Epithelial cell of esophagus (primary cell): ENCODE measurements around the gene BCL11B.

Experiments
- DNase-seq: peaks from one replicate; pipeline ENCODE4 v3.0.0; 2010; ENCODE audit warnings: low read depth
- H3K4me3 ChIP-seq: 2 replicates; pipeline ENCODE4 v1.5.1; 2011; ENCODE audit warnings: mild to moderate bottlenecking, low read length, control low read depth
- TF ChIP-seq, protein P1 (sequence below): IDR thresholded peaks from 2 replicates; pipeline ENCODE4 v1.5.1; 2011; ENCODE audit warnings: low read depth, mild to moderate bottlenecking, low read length, control low read depth, inconsistent platforms; ENCODE audit not compliant: insufficient read depth; ENCODE audit errors: missing control alignments

BCL11B gene

DNA sequence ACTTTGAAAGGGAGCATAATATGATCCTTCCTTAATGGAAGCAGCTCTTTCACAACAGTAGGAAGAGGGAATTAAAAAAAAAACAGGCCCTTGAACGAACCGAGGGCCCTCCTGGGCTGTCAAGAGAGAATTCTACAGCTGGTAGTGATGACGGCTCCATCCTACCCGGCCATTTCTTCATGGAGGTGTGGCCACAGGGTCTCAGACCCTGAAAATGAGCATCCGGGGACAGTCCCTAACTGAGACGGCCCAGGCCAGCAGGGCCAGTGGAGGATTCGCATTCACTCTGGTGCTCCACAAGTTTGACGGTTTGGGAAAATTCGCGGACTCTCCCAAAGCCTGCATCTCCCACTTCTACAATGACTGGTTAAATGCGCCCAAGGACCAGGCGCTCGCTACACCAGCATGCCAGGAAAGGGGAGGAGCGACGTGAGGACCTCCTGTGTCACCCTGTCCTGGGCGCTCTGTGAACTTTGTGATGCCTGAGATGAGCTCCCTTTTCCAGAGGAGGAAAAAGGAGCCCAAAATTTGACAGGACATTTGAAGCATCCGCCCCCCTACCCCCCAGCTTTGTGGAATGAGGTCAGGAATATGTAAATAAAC lies 66.8 kb downstream of the BCL11B start:
- H3K4me3 ChIP-seq, result no peak overlapping the region
- no peak for DNase-seq
- TF ChIP-seq, protein P1, sequence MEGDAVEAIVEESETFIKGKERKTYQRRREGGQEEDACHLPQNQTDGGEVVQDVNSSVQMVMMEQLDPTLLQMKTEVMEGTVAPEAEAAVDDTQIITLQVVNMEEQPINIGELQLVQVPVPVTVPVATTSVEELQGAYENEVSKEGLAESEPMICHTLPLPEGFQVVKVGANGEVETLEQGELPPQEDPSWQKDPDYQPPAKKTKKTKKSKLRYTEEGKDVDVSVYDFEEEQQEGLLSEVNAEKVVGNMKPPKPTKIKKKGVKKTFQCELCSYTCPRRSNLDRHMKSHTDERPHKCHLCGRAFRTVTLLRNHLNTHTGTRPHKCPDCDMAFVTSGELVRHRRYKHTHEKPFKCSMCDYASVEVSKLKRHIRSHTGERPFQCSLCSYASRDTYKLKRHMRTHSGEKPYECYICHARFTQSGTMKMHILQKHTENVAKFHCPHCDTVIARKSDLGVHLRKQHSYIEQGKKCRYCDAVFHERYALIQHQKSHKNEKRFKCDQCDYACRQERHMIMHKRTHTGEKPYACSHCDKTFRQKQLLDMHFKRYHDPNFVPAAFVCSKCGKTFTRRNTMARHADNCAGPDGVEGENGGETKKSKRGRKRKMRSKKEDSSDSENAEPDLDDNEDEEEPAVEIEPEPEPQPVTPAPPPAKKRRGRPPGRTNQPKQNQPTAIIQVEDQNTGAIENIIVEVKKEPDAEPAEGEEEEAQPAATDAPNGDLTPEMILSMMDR, result no peak

DNA sequence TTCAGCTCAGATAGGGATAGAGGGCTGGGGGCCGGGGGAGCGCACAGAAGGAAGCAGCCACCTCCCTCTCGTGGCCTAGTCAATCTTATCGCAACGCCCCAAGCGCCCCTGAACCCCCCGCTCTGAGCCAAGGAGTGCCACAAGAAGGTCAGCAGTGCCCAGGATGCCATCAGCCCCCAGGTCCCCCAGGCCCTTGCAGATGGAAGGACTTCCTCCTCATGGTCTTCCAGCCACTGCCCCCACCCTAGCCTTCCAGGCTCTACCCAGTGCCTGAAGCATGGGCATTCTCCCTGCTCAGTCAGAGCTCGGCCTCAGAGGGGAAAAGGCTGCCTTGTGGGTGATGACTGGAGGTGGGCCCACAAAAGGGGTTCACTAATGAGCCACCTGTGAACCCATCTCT lies 68.2 kb downstream of the BCL11B start:
- TF ChIP-seq, protein P1, result no peak
- DNase-seq, result no peak
- no peak overlapping the region for H3K4me3 ChIP-seq

DNA sequence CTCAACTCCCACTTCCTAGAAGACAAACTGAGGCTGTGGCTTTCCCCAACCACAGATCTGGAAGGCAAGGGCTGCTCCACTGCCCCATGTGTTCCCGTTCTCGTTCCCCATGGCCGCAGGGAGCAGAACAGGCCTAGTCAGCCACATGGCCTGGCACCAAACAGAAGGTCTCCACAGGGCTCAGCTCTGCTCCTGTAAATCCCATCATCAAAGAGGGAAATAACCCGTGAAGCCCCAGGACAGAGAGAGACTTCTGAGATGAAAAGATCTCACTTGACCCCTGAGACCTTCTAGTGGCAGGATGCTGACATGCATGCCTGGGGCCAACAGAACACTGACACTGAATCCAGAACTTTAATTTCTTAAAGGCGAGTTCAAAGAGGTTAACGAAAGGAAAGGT lies 68.9 kb downstream of the BCL11B start:
- TF ChIP-seq, protein P1, result no peak
- DNase-seq, result no peak
- no peak overlapping the region for H3K4me3 ChIP-seq

DNA sequence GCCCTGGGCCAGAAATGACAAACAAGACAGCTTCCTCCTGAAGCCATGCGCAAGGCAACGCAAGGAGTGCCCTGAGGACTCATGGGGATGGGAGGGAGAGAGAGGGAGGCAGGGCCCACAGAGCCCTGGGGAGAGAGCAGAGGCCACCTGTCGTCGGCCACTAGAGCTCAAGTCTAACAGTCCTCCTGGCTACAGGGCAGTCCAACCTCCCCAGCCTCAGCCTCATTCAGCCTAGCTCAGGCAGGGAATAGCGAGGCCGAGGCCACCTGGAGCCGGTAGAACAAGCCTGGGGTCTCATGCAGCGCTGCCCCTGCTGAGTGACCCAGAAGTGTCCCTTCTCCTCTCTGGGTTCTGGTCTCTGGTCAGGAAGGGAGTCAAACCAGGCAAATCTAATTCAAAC lies 69.5 kb downstream of the BCL11B start:
- TF ChIP-seq, protein P1, result no peak
- H3K4me3 ChIP-seq, result no peak overlapping the region

DNA sequence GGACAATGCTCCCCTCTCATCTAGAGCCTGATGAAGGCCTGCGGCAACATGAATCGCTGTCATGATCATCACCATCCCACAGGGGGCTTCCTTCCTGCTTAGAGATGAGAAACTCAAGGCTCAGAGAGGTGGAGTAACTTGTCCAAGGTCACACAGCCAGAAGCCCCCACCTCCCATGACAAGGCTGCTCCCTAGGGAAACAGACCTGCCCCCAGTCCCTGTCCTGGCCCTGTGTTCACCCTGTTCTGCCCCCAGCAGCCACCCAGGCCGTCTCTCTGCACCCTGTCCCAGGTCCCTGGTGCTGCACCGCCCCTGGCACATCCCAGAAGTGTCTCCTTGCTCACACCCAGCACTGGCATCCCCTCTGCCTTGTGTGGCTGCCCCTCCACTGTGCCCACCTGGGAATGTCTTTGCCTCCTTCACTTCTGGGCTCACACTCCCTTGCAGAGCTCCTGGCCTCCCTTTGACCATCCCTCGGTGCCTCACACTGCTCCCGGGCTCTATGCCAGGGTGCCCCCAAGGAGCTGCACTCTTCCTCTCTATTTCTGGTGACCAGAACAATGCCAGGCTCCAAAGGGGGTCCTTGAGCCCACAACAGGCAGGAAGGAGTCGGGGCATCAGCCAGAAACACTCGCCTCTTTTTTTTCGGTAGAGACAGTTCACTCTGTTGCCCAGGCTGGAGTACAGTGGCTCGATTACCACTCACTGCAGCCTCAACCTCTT lies 70.5 kb downstream of the BCL11B start:
- DNase-seq, result no peak
- no peak overlapping the region for H3K4me3 ChIP-seq
- TF ChIP-seq, protein P1, result no peak

More for the DNA sequence above, 69.5 kb downstream of the BCL11B start:
- no peak for DNase-seq

DNA sequence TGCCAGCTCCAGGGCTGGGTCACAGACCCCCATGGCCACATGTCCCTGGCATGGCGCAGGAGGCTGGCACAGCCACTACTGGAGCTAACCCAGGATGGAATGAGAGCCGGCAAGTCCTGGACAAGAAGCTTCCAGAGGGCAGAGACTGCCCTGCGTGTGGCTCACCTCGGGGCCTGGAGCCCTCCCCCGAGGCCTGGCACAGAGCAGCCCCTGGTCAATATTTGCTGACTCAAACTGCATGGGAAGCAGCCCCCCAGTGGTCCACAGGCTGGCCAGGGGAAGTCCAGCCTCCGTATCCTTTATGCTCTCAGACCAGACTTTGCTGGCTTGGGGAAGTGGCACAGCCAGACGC lies 71.4 kb downstream of the BCL11B start:
- DNase-seq, result no peak
- TF ChIP-seq, protein P1, result no peak
- H3K4me3 ChIP-seq, result no peak overlapping the region
